Smooth muscle cell (in vitro differentiated cells): ENCODE data around the gene NOC2L. TPM values are rescaled to one million over a fixed set of nuclear protein-coding genes. Genes with fewer than 3 reads are reported as not detected.

Experiments
- DNase-seq: peaks from one replicate; lab custom pipeline; 2025; ENCODE audit not compliant: unreplicated experiment; lab: John Stamatoyannopoulos, UW
- H2AFZ ChIP-seq: fragments of 200-600 bp; sonication (generic); 2 replicates; pipeline ENCODE4 v1.6.0; 2016; ENCODE audit warnings: antibody characterized with exemption, low read depth, mild to moderate bottlenecking
- H3F3A ChIP-seq: fragments of 200-600 bp; sonication (generic); 2 replicates; pipeline ENCODE4 v1.6.0; 2017; ENCODE audit warnings: antibody characterized with exemption, low read depth
- H3K27ac ChIP-seq: fragments of 200-600 bp; sonication (generic); 2 replicates; pipeline ENCODE4 v1.5.1; 2016; ENCODE audit warnings: low read depth, mild to moderate bottlenecking
- H3K27me3 ChIP-seq: fragments of 200-600 bp; sonication (generic); 2 replicates; pipeline ENCODE4 v1.6.1; 2016; ENCODE audit warnings: low read depth, mild to moderate bottlenecking
- H3K36me3 ChIP-seq: fragments of 200-600 bp; sonication (generic); 2 replicates; pipeline ENCODE4 v1.5.1; 2016; ENCODE audit warnings: low read depth
- H3K4me1 ChIP-seq: fragments of 200-600 bp; sonication (generic); 2 replicates; pipeline ENCODE4 v1.5.1; 2016; ENCODE audit warnings: low read depth
- H3K4me2 ChIP-seq: fragments of 200-600 bp; sonication (generic); 2 replicates; pipeline ENCODE4 v1.6.0; 2016; ENCODE audit warnings: mild to moderate bottlenecking
- H3K4me3 ChIP-seq: fragments of 200-600 bp; sonication (generic); 2 replicates; pipeline ENCODE4 v1.5.1; 2016; ENCODE audit warnings: mild to moderate bottlenecking
- H3K79me2 ChIP-seq: fragments of 200-600 bp; sonication (generic); 2 replicates; pipeline ENCODE4 v1.6.0; 2016; ENCODE audit warnings: low read depth, mild to moderate bottlenecking
- H3K9ac ChIP-seq: fragments of 200-600 bp; sonication (generic); 2 replicates; pipeline ENCODE4 v1.6.0; 2016; ENCODE audit warnings: low read depth
- H3K9me3 ChIP-seq: fragments of 200-600 bp; sonication (generic); replicated peaks from 2 replicates; pipeline ENCODE4 v1.5.1; 2016; ENCODE audit warnings: low read depth
- H4K20me1 ChIP-seq: fragments of 200-600 bp; sonication (generic); 2 replicates; pipeline ENCODE4 v1.6.0; 2016; ENCODE audit warnings: low read depth
- CTCF ChIP-seq: fragments of 200-600 bp; sonication (generic); IDR thresholded peaks from 2 replicates; pipeline ENCODE4 v1.5.1; 2017; ENCODE audit warnings: borderline replicate concordance, mild to moderate bottlenecking, antibody characterized with exemption; ENCODE audit not compliant: insufficient read depth, poor library complexity, severe bottlenecking
- WGBS: methylation state at CpG from one replicate; pipeline ENCODE4 v1.1.7; 2016; ENCODE audit warnings: low lambda C conversion rate; 5-methylcytosine and 5-hydroxymethylcytosine counted together
- polyA plus RNA-seq: library from polyadenylated mRNA; unstranded; fragments of >200 nt; fragmentation: Nextera tagmentation; extraction: Ambion mirVana; gene quantifications from 2 replicates; pipeline ENCODE4 v1.2.1, GENCODE V29; 2016
- total RNA-seq: library from RNA; depleted of rRNA; stranded (reverse); fragments of >200 nt; gene quantifications from 2 replicates; pipeline ENCODE4 v1.2.3, GENCODE V29; 2014

Gene NOC2L
- total and polyA plus RNA-seq, 2 experiments from 2014 or later: 38.9 to 64.0 TPM

- Histone ChIP-seq H3K36me3 (no peaks in the 10 kb centered on the region), H3F3A (peaks cover 6% of the 10 kb centered on the region), H2AFZ (no peak overlapping the region), H4K20me1 (peaks cover 48% of the 10 kb centered on the region), H3K4me3 (no peak overlapping the region), H3K79me2 (no peaks in the 10 kb centered on the region), H3K27ac (no peak overlapping the region), H3K9ac (no peak overlapping the region), H3K9me3 (no peaks in the 10 kb centered on the region), H3K4me2 (no peak overlapping the region), H3K27me3 (no peaks in the 10 kb centered on the region), H3K4me1 (peaks cover 11% of the 10 kb centered on the region)
- 94% methylated on average over 29 of the region's 29 CpGs for WGBS
- no peak for DNase-seq
- no peak for TF ChIP-seq CTCF
These were observed 13.1 kb downstream of the NOC2L start for GRCh38 chr1:945688-946556.

- TF ChIP-seq CTCF: no peak
- Histone ChIP-seq H3F3A (peaks cover 9% of the 10 kb centered on the region), H3K4me1 (peaks cover 21% of the 10 kb centered on the region), H3K4me2 (peak overlapping the region; percentile 61), H3K36me3 (no peaks in the 10 kb centered on the region), H4K20me1 (peaks cover 35% of the 10 kb centered on the region), H3K4me3 (no peak overlapping the region), H3K27me3 (no peaks in the 10 kb centered on the region), H3K79me2 (no peaks in the 10 kb centered on the region), H3K9ac (no peak overlapping the region), H3K9me3 (no peaks in the 10 kb centered on the region), H2AFZ (no peak overlapping the region), H3K27ac (peak overlapping the region; percentile 52)
- WGBS: 31% methylated on average over 28 of the region's 28 CpGs
- peak; percentile 12 for DNase-seq
These were observed 14.4 kb downstream of the NOC2L start for GRCh38 chr1:944341-945325.

- H3K9me3 ChIP-seq: no peaks in the 10 kb centered on the region
- peak overlapping the region; percentile 61 for H3K4me2 ChIP-seq
- H3K9ac ChIP-seq: no peak overlapping the region
- H3K79me2 ChIP-seq: no peaks in the 10 kb centered on the region
- H3K27me3 ChIP-seq: no peaks in the 10 kb centered on the region
- no peak overlapping the region for H2AFZ ChIP-seq
- DNase-seq: no peak
- peaks cover 26% of the 10 kb centered on the region for H4K20me1 ChIP-seq
- H3K27ac ChIP-seq: peak overlapping the region; percentile 52
- no peak overlapping the region for H3K4me3 ChIP-seq
- H3K4me1 ChIP-seq: peaks cover 21% of the 10 kb centered on the region
- TF ChIP-seq CTCF: no peak
- H3F3A ChIP-seq: peaks cover 12% of the 10 kb centered on the region
- 83% methylated on average over 26 of the region's 27 CpGs for WGBS
- H3K36me3 ChIP-seq: no peaks in the 10 kb centered on the region
These were observed 15.3 kb downstream of the NOC2L start for GRCh38 chr1:943545-944340.
